ENCODE measurements around the gene AURKB.
"Not testable (repeated sequence)": the region's sequence is repeated elsewhere in the genome, so short reads cannot be mapped to it uniquely, and the experiment has no call there.

The AURKB gene

GRCh38 chr17:8214000-8214399 is 3.6 kb upstream of the AURKB start:
- H3K18ac ChIP-seq (ENCODE audit: low read length); H3K27ac ChIP-seq (ENCODE audit: low read depth, low read length); H4K5ac ChIP-seq (ENCODE audit: low read length); H4K8ac ChIP-seq (ENCODE audit: low read depth, low read length); H2BK5ac ChIP-seq (ENCODE audit: low read length); H3K79me1 ChIP-seq (ENCODE audit: low read length); H3K9ac ChIP-seq (ENCODE audit: low read length); H3K79me2 ChIP-seq (ENCODE audit: control insufficient read depth, insufficient read depth, low read length); H3K27me3 ChIP-seq (ENCODE audit: insufficient read depth, low read length, poor library complexity); H3K4me2 ChIP-seq (ENCODE audit: low read length); H3K23ac ChIP-seq (ENCODE audit: low read length); H3K36me3 ChIP-seq (ENCODE audit: control insufficient read depth, insufficient read depth, low read length); H3K4me3 ChIP-seq (ENCODE audit: low read length); H2BK15ac ChIP-seq (replicated peaks; ENCODE audit: low read depth); H2AK5ac ChIP-seq (ENCODE audit: low read length); H3K56ac ChIP-seq (ENCODE audit: low read length); H3K4ac ChIP-seq (ENCODE audit: low read depth, low read length); H3K4me1 ChIP-seq (ENCODE audit: control insufficient read depth, low read depth, low read length); DNase-seq; H2BK120ac ChIP-seq (ENCODE audit: low read depth, low read length): not testable (repeated sequence)
- no CpG with 5 or more reads among the region's 15 CpGs for WGBS (ENCODE audit: extremely low coverage, insufficient coverage, low lambda C conversion rate)

GRCh38 chr17:8212312-8213180 is 2.2 kb upstream of the AURKB start:
- Histone ChIP-seq H3K4me2 (ENCODE audit: low read length) (no peak overlapping the region), H3K79me2 (ENCODE audit: control insufficient read depth, insufficient read depth, low read length) (peaks cover 17% of the 10 kb centered on the region), H3K36me3 (ENCODE audit: control insufficient read depth, insufficient read depth, low read length) (no peaks in the 10 kb centered on the region), H3K4me1 (ENCODE audit: control insufficient read depth, low read depth, low read length) (peaks cover 2% of the 10 kb centered on the region), H3K27me3 (ENCODE audit: insufficient read depth, low read length, poor library complexity) (no peaks in the 10 kb centered on the region), H2BK120ac (ENCODE audit: low read depth, low read length) (no peak overlapping the region), H3K27ac (ENCODE audit: low read depth, low read length) (no peak overlapping the region), H3K18ac (ENCODE audit: low read length) (no peak overlapping the region), H3K79me1 (ENCODE audit: low read length) (peaks cover 4% of the 10 kb centered on the region), H3K23ac (ENCODE audit: low read length) (no peak overlapping the region), H2AK5ac (ENCODE audit: low read length) (no peak overlapping the region), H2BK15ac (replicated peaks; ENCODE audit: low read depth) (no peak overlapping the region), H4K8ac (ENCODE audit: low read depth, low read length) (no peak overlapping the region), H3K4me3 (ENCODE audit: low read length) (no peak overlapping the region), H3K56ac (ENCODE audit: low read length) (no peak overlapping the region), H3K9ac (ENCODE audit: low read length) (no peak overlapping the region), H4K5ac (ENCODE audit: low read length) (no peak overlapping the region), H3K4ac (ENCODE audit: low read depth, low read length) (no peak overlapping the region), H2BK5ac (ENCODE audit: low read length) (no peak overlapping the region)
- DNase-seq: no peak
- WGBS (ENCODE audit: extremely low coverage, insufficient coverage, low lambda C conversion rate): no CpG with 5 or more reads among the region's 14 CpGs

- Histone ChIP-seq H3K4ac (ENCODE audit: low read depth, low read length) (no peak overlapping the region), H2BK5ac (ENCODE audit: low read length) (no peak overlapping the region), H2AK5ac (ENCODE audit: low read length) (no peak overlapping the region), H4K5ac (ENCODE audit: low read length) (no peak overlapping the region), H3K27me3 (ENCODE audit: insufficient read depth, low read length, poor library complexity) (no peaks in the 10 kb centered on the region), H2BK120ac (ENCODE audit: low read depth, low read length) (no peak overlapping the region), H2BK15ac (replicated peaks; ENCODE audit: low read depth) (no peak overlapping the region), H3K4me1 (ENCODE audit: control insufficient read depth, low read depth, low read length) (peaks cover 2% of the 10 kb centered on the region), H3K18ac (ENCODE audit: low read length) (peak overlapping the region; percentile 13), H3K27ac (ENCODE audit: low read depth, low read length) (no peak overlapping the region), H3K79me1 (ENCODE audit: low read length) (peaks cover 12% of the 10 kb centered on the region), H3K9ac (ENCODE audit: low read length) (peak overlapping the region; percentile 68), H3K36me3 (ENCODE audit: control insufficient read depth, insufficient read depth, low read length) (peaks cover 4% of the 10 kb centered on the region), H3K56ac (ENCODE audit: low read length) (peak overlapping the region; percentile 84), H3K79me2 (ENCODE audit: control insufficient read depth, insufficient read depth, low read length) (peaks cover 19% of the 10 kb centered on the region), H3K4me3 (ENCODE audit: low read length) (peak overlapping the region; percentile 30), H4K8ac (ENCODE audit: low read depth, low read length) (no peak overlapping the region), H3K23ac (ENCODE audit: low read length) (no peak overlapping the region), H3K4me2 (ENCODE audit: low read length) (peak overlapping the region; percentile 41)
- no peak for DNase-seq
- WGBS (ENCODE audit: extremely low coverage, insufficient coverage, low lambda C conversion rate): no CpG with 5 or more reads among the region's 22 CpGs
Measured at GRCh38 chr17:8210761-8211458, 535 bp upstream of the AURKB start.

- no peak overlapping the region for H3K4me3 ChIP-seq (ENCODE audit: low read length)
- H4K8ac ChIP-seq (ENCODE audit: low read depth, low read length): no peak overlapping the region
- H3K27ac ChIP-seq (ENCODE audit: low read depth, low read length): no peak overlapping the region
- H3K36me3 ChIP-seq (ENCODE audit: control insufficient read depth, insufficient read depth, low read length): peaks cover 14% of the 10 kb centered on the region
- H4K5ac ChIP-seq (ENCODE audit: low read length): no peak overlapping the region
- no CpG with 5 or more reads among the region's 12 CpGs for WGBS (ENCODE audit: extremely low coverage, insufficient coverage, low lambda C conversion rate)
- no peak overlapping the region for H2BK15ac ChIP-seq (replicated peaks; ENCODE audit: low read depth)
- H3K23ac ChIP-seq (ENCODE audit: low read length): no peak overlapping the region
- H3K9ac ChIP-seq (ENCODE audit: low read length): no peak overlapping the region
- DNase-seq: no peak
- H2BK120ac ChIP-seq (ENCODE audit: low read depth, low read length): no peak overlapping the region
- H3K4me2 ChIP-seq (ENCODE audit: low read length): no peak overlapping the region
- H3K79me1 ChIP-seq (ENCODE audit: low read length): peaks cover 12% of the 10 kb centered on the region
- peaks cover 2% of the 10 kb centered on the region for H3K4me1 ChIP-seq (ENCODE audit: control insufficient read depth, low read depth, low read length)
- H3K56ac ChIP-seq (ENCODE audit: low read length): no peak overlapping the region
- peaks cover 19% of the 10 kb centered on the region for H3K79me2 ChIP-seq (ENCODE audit: control insufficient read depth, insufficient read depth, low read length)
- no peak overlapping the region for H2AK5ac ChIP-seq (ENCODE audit: low read length)
- no peaks in the 10 kb centered on the region for H3K27me3 ChIP-seq (ENCODE audit: insufficient read depth, low read length, poor library complexity)
- H2BK5ac ChIP-seq (ENCODE audit: low read length): no peak overlapping the region
- no peak overlapping the region for H3K4ac ChIP-seq (ENCODE audit: low read depth, low read length)
- H3K18ac ChIP-seq (ENCODE audit: low read length): no peak overlapping the region
Measured at GRCh38 chr17:8206536-8206935, 3.8 kb downstream of the AURKB start.

GRCh38 chr17:8204761-8205555 is 5.4 kb downstream of the AURKB start:
- Histone ChIP-seq H3K36me3 (ENCODE audit: control insufficient read depth, insufficient read depth, low read length) (peaks cover 16% of the 10 kb centered on the region), H3K79me2 (ENCODE audit: control insufficient read depth, insufficient read depth, low read length) (peaks cover 17% of the 10 kb centered on the region), H3K4ac (ENCODE audit: low read depth, low read length) (no peak overlapping the region), H3K18ac (ENCODE audit: low read length) (no peak overlapping the region), H3K4me3 (ENCODE audit: low read length) (no peak overlapping the region), H4K5ac (ENCODE audit: low read length) (no peak overlapping the region), H3K27ac (ENCODE audit: low read depth, low read length) (no peak overlapping the region), H4K8ac (ENCODE audit: low read depth, low read length) (no peak overlapping the region), H3K9ac (ENCODE audit: low read length) (no peak overlapping the region), H2BK15ac (replicated peaks; ENCODE audit: low read depth) (no peak overlapping the region), H2BK120ac (ENCODE audit: low read depth, low read length) (no peak overlapping the region), H2AK5ac (ENCODE audit: low read length) (no peak overlapping the region), H3K27me3 (ENCODE audit: insufficient read depth, low read length, poor library complexity) (no peaks in the 10 kb centered on the region), H3K79me1 (ENCODE audit: low read length) (peaks cover 12% of the 10 kb centered on the region), H3K4me2 (ENCODE audit: low read length) (no peak overlapping the region), H3K4me1 (ENCODE audit: control insufficient read depth, low read depth, low read length) (peaks cover 2% of the 10 kb centered on the region), H2BK5ac (ENCODE audit: low read length) (no peak overlapping the region), H3K23ac (ENCODE audit: low read length) (no peak overlapping the region), H3K56ac (ENCODE audit: low read length) (no peak overlapping the region)
- no CpG with 5 or more reads among the region's 19 CpGs for WGBS (ENCODE audit: extremely low coverage, insufficient coverage, low lambda C conversion rate)
- no peak for DNase-seq

Data from mesendoderm (in vitro differentiated cells).